Islet precursor cell (in vitro differentiated cells): ENCODE measurements around the gene LRGUK.
"Not testable (repeated sequence)": the region's sequence is repeated elsewhere in the genome, so short reads cannot be mapped to it uniquely, and the experiment has no call there.

ENCODE experiments used
- DNase-seq: peaks from one replicate; pipeline ENCODE4 v3.0.0-alpha.2; 2018

The LRGUK gene

DNA sequence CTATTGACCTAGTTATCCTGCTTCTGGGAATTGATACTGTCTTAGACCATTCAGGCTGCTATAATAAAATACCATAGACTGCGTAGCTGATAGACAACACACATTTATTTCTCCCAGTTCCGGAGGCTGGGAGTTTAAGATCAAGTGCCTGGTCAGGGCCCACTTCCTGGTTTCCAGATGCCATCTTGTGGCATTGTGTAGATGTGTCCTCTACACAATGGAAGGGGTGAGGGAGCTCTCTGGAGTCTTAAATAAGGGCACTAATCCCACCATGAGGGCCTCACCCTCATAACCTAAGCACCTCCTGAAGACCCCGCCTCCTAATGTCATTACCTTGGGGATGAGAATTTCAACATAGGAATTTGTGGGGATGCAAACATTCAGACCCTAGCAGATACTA, 127.2 kb downstream of the LRGUK start:
- no peak for DNase-seq

DNA sequence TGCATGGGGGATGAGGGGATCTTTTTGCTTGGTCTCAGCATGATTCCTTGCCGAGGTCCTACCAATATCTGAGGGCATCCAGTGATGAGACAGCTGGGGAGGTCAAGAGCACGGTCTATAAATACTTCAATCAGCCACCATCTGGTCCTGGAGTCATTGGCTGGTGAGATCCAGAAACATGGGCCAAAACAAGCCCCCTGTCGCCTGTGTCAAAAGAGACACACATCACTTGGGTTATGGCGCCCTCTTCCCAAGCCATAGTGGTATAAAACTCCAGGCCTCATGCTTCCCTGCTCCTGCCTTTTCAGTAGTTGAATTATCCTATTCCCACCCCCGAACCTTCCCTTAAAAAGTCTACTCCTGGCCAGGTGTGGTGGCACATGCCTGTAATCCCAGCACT, 128.7 kb downstream of the LRGUK start:
- no peak for DNase-seq

DNA sequence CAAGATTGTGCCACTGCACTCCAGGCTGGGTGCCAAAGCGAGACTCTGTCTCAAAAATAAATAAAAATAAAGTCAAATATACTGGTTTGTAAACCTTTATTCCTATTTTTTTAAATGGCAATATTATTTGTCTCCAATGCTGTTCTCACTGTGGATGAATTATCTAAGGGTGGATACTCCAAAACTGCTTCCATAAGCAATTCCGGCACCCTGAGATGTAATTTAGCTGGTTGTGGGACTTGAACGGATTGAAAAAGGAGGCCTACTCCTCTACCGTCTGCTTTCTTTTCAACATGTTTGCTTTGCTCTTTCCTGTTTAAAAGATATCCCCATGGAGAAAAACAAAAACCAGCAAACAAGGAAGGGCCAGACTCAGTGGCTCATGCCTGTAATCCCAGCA, 135.2 kb downstream of the LRGUK start:
- no peak for DNase-seq

DNA sequence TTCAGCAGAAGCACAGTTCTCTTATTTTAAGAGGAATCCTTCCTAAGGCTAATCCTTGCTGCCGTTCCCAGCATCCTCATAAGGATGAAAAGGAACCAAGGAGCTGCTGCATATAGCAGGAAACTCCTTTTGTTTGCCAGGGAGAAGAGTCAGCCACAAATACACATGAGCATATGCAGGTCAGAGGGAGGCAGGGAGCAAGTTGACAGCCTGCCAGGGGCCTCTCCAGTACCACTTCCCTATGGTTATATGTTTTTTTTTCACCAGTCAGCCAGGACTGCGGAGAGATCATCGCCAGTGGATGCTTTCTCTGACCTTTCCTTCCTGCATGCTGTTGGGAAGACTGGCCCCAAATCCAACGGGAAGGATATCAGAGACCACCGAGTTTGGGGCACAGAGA, 149.8 kb downstream of the LRGUK start:
- no peak for DNase-seq

DNA sequence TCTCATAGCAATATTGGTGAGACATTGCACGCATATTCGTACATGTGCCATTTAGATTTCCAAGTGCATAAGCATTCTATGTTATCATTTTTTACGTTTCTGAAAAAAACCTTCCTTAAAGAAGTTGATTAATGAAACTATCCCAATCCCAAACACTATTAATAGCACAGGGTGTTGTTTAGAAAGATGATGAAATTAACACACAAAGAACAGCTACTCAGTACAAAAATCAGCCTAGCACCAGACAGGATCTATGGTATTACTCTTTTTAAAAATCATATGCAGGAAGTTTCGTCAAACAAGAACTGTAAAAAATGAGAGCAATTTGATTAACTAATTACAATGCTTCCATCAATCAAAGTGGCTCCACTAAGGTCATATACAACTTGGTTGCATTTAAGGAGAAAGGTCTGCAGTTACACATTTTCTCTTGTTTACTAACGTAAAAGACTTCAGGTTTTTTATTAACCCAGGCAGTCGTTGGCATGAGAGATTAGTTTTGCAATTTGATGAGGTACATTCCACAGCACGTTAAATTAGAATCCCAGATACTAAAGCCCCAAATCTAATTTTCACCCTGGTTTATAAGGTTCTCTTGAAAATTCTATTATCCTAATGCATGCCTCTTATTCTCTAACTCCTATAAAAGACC, 151.5 kb downstream of the LRGUK start:
- no peak for DNase-seq

DNA sequence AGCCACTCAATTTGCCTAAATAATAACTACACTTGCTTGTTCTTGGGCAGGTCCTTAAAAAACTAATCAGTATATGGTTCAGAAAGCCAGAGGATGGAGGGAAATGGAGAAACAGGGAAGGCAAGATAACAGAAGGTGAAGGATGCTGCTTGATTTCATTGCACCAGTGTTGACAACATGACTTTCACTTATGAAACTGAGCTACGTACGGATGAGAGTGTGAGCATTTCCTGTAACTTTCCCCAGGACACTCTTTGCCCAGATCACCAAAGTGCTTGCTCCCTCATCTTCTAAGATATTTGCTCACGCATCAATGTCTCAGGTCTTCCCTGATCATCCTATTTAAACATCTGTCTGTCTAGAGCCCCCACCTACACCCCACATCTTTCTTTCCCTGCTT, 152.2 kb downstream of the LRGUK start:
- DNase-seq = no peak

DNA sequence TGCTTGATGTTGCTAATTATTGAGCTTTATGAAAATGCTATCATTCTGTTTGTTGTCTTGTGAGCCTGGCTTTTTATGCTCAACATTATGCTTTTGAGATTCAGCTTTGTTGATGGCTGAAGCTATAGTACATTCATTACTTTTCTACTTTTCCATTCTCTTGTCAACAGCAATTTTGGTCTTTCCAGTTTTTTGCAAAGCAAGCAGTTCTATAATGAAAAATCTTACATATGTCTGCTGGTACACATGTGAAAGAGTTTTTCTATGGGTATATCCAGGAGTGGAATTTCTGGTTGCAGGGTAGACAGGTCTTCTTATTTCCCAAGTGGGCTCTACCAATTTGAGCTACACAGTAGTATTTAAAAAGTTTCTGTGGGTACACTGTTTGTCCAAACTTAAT, 152.8 kb downstream of the LRGUK start:
- no peak for DNase-seq

DNA sequence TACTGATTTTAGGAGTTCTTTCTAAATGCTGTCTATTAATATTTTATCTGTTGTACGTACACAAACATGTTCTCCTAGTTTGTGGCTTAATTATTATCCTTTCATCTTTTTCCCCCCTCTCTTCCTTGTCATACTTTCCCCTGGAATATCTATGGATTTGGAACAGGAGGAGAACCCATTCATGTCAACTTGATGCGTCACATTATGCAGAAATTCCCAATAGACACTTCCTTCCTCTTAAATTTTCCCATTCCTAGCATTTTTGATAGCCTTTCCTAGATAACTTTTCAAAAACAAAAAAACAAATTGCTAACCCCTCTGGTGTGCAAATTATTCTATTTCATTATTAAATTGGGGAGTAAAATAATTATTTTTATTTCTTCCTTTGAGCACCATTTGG, 153.4 kb downstream of the LRGUK start:
- no peak for DNase-seq

DNA sequence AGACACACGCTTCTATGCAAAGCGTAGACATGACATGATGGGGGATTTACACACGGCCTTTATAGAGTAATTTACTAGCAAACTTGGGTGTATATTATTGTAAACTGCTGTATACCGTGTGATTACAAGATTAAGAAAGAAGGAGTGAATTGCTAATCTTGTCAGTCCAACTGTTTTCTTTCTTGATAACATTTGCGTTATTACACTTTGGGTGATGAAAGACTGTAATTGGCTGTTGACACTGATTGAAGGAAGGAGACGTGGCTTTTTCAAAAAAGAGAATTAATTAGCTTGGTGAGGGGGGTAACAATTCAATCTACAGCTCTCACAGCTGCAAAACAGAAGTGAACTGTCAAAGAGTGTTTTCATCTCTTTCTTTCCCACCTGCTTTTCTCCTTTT, 156.9 kb downstream of the LRGUK start:
- no peak for DNase-seq

DNA sequence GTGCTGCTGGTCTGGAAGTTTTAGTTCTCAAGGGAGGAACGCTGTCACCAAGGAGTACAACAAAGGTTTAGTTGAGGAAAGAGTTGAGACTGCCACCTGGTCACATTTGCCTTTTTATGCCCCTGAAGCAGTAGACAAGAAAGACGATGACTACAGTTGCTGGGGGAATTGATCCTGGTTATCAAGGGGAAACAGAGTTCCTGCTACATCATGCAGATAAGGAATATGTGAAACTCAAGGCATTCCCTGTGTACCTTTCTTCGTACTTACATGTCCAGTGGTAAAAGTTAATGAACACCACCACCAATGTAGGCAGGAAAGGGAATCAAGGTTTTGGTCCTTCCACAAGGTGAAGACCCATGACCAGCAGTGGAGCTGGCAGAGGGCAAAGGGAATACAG, 157.8 kb downstream of the LRGUK start:
- DNase-seq = no peak

DNA sequence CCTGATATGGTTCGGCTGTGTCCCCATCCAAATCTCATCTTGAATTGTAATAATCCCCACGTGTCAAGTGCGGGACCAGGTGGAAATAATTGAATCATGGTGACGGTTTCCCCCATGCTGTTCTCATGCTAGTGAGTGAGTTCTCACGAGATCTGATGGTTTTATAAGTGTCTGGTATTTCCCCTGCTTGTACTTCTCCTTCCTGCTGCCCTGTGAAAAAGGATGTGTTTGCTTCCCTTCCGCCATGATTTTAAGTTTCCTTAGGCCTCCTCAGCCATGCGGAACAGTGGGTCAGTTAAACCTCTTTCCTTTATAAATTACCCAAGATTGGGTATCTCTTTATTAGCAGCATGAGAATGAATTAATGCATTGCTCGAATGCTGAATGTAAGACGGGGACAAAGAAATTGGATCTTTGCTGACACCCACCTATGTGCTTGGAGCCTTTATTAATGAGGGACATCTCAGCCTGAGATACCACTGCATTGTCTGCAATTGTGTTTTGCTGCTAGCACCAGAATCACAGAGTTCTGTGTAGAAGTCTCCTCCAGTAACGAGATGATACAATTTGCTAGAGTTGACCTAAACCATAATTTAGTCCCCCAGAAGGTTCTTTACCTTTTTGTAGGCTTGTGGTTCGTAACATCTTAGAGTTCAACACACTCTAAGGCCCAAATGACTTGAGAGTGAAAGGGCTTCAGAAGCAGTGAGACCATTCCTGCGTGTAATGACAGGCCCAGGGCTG, 160.9 kb downstream of the LRGUK start:
- no peak for DNase-seq

DNA sequence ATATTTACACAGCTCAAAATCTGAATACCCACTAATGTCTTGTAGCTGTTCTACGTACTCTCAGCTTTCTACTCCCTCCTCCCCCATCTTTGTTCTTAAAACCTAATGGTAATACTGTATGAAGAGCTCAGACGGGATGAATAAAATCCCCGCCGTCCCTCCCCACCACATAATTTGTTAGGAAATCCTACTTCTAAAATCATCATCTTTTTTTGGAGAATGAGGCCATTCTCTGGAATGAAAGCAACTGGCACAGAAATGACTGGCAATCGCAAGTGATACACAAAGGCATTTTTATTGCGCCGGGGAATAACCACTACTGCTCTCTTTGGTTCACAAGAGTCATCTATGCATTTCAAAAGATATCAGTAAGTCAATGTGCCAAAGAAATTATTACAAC, 162.3 kb downstream of the LRGUK start:
- DNase-seq = no peak

DNA sequence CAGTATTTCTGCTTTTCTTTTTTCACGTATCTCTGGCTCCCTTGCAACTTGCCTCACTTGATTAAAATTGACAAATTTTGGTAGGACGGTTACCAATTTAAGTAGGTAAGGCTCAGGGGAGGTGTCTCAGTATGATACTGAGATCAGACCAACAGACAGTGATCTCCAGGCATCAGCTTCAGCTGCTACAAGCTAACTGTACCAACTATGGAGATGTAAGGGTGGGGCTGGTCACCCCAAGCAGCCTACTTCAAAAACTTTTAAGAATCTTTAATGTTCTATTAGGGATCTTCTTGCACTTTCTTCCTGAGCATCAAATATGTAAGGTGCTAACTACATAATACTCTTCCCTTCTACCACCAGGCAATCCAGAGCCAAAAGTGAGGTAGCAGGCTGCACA, 162.7 kb downstream of the LRGUK start:
- no peak for DNase-seq

DNA sequence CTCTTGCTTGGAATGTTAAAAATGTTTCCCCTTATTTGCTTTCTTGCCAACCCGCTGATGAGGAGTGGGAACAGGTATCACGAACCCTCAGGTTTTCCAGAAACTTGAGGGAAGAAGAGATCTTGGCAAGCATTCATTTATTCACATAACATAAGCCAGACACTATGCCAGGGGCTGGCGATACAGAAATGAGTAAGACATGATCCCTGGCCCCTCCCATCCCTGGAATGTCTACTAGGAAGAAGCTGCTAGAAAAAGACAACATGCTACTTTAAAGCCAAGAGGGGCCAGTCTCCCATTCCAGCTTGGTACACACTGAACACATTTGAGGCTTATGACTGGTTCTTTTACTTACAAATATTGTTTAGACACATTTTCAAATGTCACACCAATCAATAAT, 163.1 kb downstream of the LRGUK start:
- no peak for DNase-seq

DNA sequence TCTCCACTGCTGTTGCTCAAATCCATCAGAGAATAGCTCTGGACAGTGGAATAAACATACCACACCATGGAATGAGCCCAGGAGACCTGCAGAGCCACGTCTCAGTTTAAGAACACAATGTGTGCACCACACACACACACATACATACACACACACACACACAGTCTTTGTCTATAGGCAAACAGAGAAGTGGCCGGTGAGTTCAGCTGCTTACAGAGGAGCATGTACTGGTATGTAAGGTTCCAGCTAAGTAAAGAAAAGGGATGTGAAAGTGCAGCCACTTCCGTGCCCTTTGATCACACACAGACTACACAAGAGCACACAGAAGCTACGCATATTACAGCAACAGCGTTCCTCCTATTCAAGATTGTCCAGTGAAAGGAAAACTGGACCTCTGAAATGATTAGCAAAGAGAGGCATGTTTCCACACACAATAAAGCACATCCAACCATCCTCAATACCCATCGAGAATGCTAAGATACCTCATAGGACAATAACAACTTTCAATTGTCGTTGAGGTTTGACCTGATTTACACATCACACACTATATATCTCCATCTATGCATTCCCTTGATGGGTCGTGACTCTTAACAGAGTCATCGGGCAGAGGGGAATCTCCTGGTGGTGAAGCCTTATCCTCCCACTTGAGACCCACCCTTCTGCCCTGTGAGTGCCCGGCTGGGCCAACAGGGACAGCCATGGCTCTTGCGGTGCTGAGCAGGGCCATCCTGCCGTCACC, 166.0 kb downstream of the LRGUK start:
- DNase-seq = no peak

DNA sequence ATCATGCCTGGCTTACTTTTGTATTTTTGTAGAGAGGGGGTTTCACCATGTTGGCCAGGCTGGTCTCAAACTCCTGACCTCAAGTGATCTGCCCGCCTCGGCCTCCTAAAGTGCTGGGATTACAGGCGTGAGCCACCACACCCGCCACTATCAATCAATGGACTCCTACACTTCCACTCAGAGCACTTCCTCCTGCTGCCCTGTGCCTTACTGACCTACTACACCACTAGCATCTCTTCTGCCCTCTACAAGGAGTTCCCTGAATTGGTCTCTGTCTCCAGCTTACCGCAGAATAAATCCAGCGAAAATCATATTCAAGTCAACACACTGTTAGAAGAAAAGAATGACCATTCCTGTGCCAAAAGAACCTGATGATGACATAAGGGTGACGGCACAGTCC, 168.8 kb downstream of the LRGUK start:
- DNase-seq = not testable (repeated sequence)

DNA sequence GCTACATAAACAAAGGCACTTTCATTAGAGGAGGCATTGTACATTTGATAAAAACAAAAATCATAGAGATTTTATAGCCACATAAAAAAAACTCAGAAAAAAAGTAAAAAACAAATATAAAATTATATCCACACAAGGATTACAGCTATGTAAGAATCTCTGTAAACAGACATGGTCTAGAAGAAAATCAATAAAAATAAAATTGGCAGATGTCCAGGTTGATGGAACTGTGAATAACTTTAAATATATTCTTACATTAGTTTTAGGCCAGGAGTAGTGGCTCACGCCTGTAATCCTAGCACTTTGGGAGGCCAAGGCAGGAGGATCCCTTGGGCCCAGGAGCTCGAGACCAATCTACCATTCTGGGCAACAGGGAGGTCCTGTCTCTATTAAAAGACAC, 170.3 kb downstream of the LRGUK start:
- no peak for DNase-seq

DNA sequence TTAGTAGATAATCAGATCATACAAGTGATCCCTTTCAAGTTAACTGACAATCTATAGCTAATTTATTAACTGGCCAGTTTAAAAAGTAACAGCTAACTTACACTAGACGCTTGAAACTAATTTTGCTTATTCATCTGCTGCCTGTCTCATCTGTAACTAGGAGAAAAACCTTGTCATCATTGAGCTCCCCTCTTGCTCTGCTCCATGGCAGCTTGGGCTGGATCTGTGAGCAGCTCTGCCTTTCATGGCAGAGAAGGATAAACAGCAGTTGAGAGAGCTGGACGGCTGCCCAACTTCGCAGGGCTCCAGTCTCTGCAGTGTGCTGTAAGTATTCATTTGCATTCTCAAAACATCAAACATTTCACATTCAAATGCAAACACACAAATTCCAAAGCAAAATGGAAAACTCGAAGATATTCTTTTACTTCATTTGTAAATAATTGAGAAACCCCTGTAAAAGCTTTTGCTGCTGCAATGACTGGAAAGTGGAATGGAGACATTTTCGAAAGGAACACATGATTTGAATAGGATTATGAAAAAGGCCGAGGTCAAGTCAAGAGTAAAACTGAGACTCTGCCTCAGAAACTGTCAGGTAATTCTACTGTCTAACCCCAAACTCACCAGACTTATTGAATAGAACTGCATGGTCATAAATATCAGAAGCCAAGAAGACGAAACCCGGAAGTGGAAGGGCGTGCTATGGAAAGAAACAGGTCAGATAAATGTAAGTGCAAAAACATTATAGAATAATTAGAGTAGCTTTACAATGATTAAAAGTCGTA, 172.0 kb downstream of the LRGUK start:
- no peak for DNase-seq

DNA sequence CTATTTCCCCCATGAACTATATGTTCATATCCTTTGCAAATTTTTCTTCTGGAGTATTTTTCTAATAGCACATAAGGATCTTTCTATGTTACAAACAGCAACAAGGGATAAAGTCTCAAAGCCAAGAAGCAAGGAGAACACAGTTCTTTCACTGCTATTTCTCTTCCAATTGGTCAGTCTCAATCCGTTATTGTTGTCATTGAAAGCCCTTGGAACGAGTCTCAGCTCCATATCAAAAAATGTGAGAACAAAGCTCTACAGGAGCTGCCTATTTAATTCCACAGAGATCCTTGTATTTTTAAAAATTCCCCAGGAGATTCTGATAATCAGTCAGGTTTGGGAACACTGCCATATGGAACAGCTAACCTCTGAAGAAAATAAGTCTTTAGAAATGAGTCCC, 173.8 kb downstream of the LRGUK start:
- no peak for DNase-seq

DNA sequence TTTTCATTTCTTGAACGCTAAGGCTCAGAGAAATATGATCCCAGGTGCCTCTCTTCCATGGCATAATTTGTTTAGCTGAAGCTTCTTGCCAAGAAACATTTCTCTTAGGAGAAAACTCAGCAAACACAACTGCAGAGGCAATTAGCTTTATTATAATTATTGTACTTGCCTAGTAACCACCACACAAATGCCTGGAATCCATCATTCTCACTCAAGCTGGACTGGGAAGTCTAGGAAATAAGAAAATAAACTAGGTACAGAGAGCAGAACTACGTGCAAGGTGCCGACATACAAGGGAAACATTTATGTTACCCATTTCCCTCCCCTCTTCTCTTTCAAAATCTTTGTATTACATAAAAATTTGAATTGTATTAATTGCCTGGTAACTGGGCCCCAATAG, 174.5 kb downstream of the LRGUK start:
- no peak for DNase-seq

DNA sequence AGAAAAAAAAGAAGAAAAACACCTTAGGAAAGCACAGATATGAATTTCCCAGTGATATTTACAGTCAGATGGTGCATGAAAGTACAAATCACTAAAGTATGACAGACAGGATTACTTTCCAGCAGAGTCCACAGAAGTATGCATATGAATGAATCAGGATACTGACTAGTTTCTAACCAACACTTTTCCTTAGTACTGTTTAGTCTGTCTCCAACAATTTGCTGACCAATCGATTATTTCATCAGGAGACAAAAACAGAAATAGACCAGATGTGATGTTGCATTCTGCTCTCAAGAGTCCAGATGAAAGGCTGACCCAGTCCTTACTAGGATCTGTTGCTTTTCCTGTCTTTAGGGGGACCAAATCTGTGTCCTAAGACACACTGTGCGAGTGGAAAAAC, 175.0 kb downstream of the LRGUK start:
- DNase-seq = no peak

DNA sequence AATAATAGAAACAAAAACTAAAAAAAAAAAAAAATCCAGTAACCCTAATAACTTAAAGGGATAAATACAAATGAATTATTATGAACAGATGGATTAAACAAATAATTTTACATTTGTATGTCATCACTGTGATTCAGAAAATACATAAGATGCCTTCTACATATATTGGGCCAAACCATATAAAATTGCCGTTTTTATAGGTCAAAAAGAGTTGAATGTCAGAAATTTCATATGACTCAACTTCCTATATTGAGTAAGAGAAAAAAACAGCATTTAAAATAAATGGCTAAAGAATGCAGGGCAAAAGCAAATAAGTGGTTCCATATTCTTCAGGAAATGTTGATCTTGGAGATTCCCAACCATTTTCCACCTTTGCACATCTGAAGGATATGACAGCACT, 180.2 kb downstream of the LRGUK start:
- DNase-seq = no peak

DNA sequence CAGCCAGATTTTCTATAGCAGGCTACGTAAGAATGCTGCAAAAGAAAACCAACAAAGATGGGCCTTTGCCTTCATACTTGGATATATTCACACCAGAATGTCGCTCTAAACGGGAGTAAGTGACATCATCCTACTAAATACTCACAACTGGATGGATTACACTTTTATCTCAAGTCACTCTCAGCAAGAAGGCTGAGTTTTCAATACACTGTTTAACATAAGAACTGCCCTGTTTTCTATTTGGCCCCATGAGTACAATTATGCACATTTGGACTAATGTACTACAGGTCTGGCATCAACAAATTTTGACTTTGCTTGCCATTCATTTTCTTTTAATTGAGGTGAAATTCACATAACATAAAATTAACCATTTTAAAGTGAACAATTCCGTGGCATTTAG, 181.4 kb downstream of the LRGUK start:
- DNase-seq = no peak

DNA sequence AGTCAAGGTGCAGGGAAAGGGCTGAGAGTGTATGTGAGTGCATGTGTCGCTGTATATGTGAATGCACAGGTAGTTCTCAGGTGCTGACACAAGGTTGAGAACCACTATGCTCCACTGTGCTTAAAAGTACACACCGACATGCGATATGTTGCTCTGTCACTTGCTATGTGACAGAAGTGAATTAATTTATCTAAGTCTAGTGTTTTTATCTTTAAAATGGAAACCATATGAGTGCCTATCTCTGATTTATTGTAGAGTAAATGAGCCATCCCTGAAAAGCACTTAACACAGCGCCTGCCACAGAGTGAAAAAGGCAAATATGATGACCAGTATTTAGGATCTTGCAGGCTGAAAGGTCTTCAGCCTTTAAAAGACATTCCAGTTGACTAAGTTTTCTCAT, 184.7 kb downstream of the LRGUK start:
- DNase-seq = no peak
